ENCODE results near the gene TANC1. TPM values are rescaled to one million over a fixed set of nuclear protein-coding genes. Genes with fewer than 3 reads are reported as not detected.

The TANC1 gene
- total RNA-seq, 2 donors from 2014 or later: 2.9 to 9.5 TPM

GRCh38 chr2:159275111-159275510 is 306.7 kb downstream of the TANC1 start:
- H3K4me3 Mint-ChIP-seq: no peak overlapping the region
- H3K4me3 ChIP-seq (ENCODE audit: low read length): no peak overlapping the region
- no CpG with 5 or more reads among the region's 1 CpG for WGBS, 2 experiments (ENCODE audit: insufficient coverage in 1 of 2, insufficient read length in 1 of 2)
- H3K36me3 ChIP-seq (ENCODE audit: control insufficient read depth, insufficient read depth, low read length): no peaks in the 10 kb centered on the region
- peaks cover 5% of the 10 kb centered on the region for H3K4me1 Mint-ChIP-seq
- no peak for TF ChIP-seq CTCF (conservative IDR thresholded peaks at IDR 0.05)
- peaks cover 6% of the 10 kb centered on the region for H3K4me1 ChIP-seq (ENCODE audit: control insufficient read depth, insufficient read depth, low read length)
- no peaks in the 10 kb centered on the region for H3K27me3 ChIP-seq (ENCODE audit: control insufficient read depth, insufficient read depth, low read length, poor library complexity, severe bottlenecking)
- H3K36me3 Mint-ChIP-seq (ENCODE audit: low read depth): peaks cover 15% of the 10 kb centered on the region
- no peaks in the 10 kb centered on the region for H3K9me3 Mint-ChIP-seq
- no peaks in the 10 kb centered on the region for H3K27me3 Mint-ChIP-seq (ENCODE audit: insufficient read depth)
- no peak for DNase-seq
- no peak overlapping the region for H3K27ac ChIP-seq (ENCODE audit: low read depth, low read length)
- no peaks in the 10 kb centered on the region for H3K9me3 ChIP-seq (ENCODE audit: control insufficient read depth, low read length)
- no peak overlapping the region for H3K27ac Mint-ChIP-seq
- H3K9ac ChIP-seq (ENCODE audit: extremely low read depth, low read length, poor library complexity, severe bottlenecking): no peak overlapping the region

DNA sequence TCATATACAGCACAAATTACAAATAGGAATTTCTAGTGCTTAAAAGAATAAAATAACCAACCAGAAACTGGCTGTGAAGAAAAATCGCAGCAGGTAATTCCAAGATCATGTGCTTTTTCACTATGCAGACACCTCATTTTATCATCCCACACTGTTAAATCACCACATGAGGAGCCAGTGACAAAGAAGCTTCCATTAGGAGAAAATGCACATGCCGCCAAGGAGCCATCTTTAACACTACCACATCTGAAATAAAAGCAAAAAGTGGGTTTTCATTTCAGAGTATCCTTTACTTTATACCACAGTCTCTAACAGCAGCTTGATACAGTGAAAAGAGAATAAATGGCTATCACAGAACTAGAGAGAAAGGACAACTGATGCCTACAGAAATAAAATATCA is 311.3 kb downstream of the TANC1 start:
- Histone ChIP-seq H3K4me1 (ENCODE audit: control insufficient read depth, insufficient read depth, low read length) (no peaks in the 10 kb centered on the region), H3K9me3 (ENCODE audit: control insufficient read depth, low read length) (no peaks in the 10 kb centered on the region), H3K27ac (ENCODE audit: low read depth, low read length) (no peak overlapping the region), H3K27me3 (ENCODE audit: control insufficient read depth, insufficient read depth, low read length, poor library complexity, severe bottlenecking) (no peaks in the 10 kb centered on the region), H3K9ac (ENCODE audit: extremely low read depth, low read length, poor library complexity, severe bottlenecking) (no peak overlapping the region), H3K36me3 (ENCODE audit: control insufficient read depth, insufficient read depth, low read length) (peaks cover 19% of the 10 kb centered on the region), H3K4me3 (ENCODE audit: low read length) (no peak overlapping the region)
- no peak for DNase-seq
- Mint-ChIP-seq H3K36me3 (ENCODE audit: low read depth) (peaks cover 22% of the 10 kb centered on the region), H3K27me3 (ENCODE audit: insufficient read depth) (no peaks in the 10 kb centered on the region), H3K4me1 (peaks cover 2% of the 10 kb centered on the region), H3K27ac (no peak overlapping the region), H3K9me3 (no peaks in the 10 kb centered on the region), H3K4me3 (no peak overlapping the region)
- TF ChIP-seq CTCF (conservative IDR thresholded peaks at IDR 0.05): no peak
- WGBS, 2 experiments (ENCODE audit: insufficient coverage in 1 of 2, insufficient read length in 1 of 2): 93 to 100% methylated on average over 1 to 2 of the region's 2 CpGs

GRCh38 chr2:159281002-159281401 is 312.6 kb downstream of the TANC1 start:
- Mint-ChIP-seq H3K4me1 (peaks cover 4% of the 10 kb centered on the region), H3K27me3 (ENCODE audit: insufficient read depth) (no peaks in the 10 kb centered on the region), H3K27ac (no peak overlapping the region), H3K36me3 (ENCODE audit: low read depth) (peaks cover 22% of the 10 kb centered on the region), H3K4me3 (no peak overlapping the region), H3K9me3 (no peaks in the 10 kb centered on the region)
- Histone ChIP-seq H3K27ac (ENCODE audit: low read depth, low read length) (no peak overlapping the region), H3K4me3 (ENCODE audit: low read length) (no peak overlapping the region), H3K36me3 (ENCODE audit: control insufficient read depth, insufficient read depth, low read length) (peaks cover 19% of the 10 kb centered on the region), H3K9ac (ENCODE audit: extremely low read depth, low read length, poor library complexity, severe bottlenecking) (no peak overlapping the region), H3K4me1 (ENCODE audit: control insufficient read depth, insufficient read depth, low read length) (no peaks in the 10 kb centered on the region), H3K9me3 (ENCODE audit: control insufficient read depth, low read length) (no peaks in the 10 kb centered on the region), H3K27me3 (ENCODE audit: control insufficient read depth, insufficient read depth, low read length, poor library complexity, severe bottlenecking) (no peaks in the 10 kb centered on the region)
- no peak for DNase-seq
- WGBS, 2 experiments (ENCODE audit: insufficient coverage in 1 of 2, insufficient read length in 1 of 2): 96 to 100% methylated on average over 2 to 6 of the region's 6 CpGs
- TF ChIP-seq CTCF (conservative IDR thresholded peaks at IDR 0.05): no peak

Small RNAs within 50 kb of the gene (microRNA-seq; reads per million reads assigned to microRNA genes)
- not detected for gene MIR6888 (ENCODE audit: borderline microRNAs expressed)

Other genes starting within 250 kb of the TANC1 start
- not detected for gene DAPL1, start 173.3 kb upstream of the TANC1 start, total RNA-seq